SK-N-SH treated with all-trans-retinoic acid at 6 μM for 48 hours (cell line): Measurements from ENCODE around the gene PSPH.

ENCODE experiments used
- ARNTL ChIP-seq: fragments of 450-650 bp; formaldehyde crosslinking; IDR thresholded peaks from 2 replicates; pipeline ENCODE4 v1.5.0; 2020; ENCODE audit warnings: low read depth, mild to moderate bottlenecking, moderate library complexity, borderline replicate concordance
- ESRRG ChIP-seq: fragments of 250-450 bp; sonication (Bioruptor Pico); IDR thresholded peaks from 2 replicates; pipeline ENCODE4 v1.6.1; 2021; ENCODE audit warnings: mild to moderate bottlenecking
- SNAI2 ChIP-seq: fragments of 250-450 bp; sonication (Bioruptor Pico); IDR thresholded peaks from 2 replicates; pipeline ENCODE4 v1.5.0; 2020; ENCODE audit warnings: mild to moderate bottlenecking, moderate library complexity
- ZNF565 ChIP-seq: fragments of 450-650 bp; formaldehyde crosslinking; conservative IDR thresholded peaks from 2 replicates; pipeline ENCODE4 v1.5.0; 2020; ENCODE audit warnings: low read depth, mild to moderate bottlenecking, moderate library complexity
- ZNF70 ChIP-seq: fragments of 450-650 bp; formaldehyde crosslinking; IDR thresholded peaks from 2 replicates; pipeline ENCODE4 v1.5.0; 2020; ENCODE audit warnings: mild to moderate bottlenecking, moderate library complexity
- ZNF8 ChIP-seq: fragments of 450-650 bp; formaldehyde crosslinking; IDR thresholded peaks from 2 replicates; pipeline ENCODE4 v1.5.0; 2020; ENCODE audit warnings: mild to moderate bottlenecking, moderate library complexity
- TF ChIP-seq, protein P1 (sequence below): fragments of 250-450 bp; sonication (Bioruptor Pico); IDR thresholded peaks from 2 replicates; pipeline ENCODE4 v1.8.0; 2020; ENCODE audit warnings: mild to moderate bottlenecking, moderate library complexity, borderline replicate concordance
- TF ChIP-seq, protein P2 (sequence below): fragments of 250-450 bp; sonication (Bioruptor Pico); IDR thresholded peaks from 2 replicates; pipeline ENCODE4 v1.5.1; 2020; ENCODE audit warnings: low read depth, mild to moderate bottlenecking, moderate library complexity
- TF ChIP-seq, protein P3 (sequence below): fragments of 250-450 bp; sonication (Bioruptor Pico); IDR thresholded peaks from 2 replicates; pipeline ENCODE4 v1.8.0; 2021; ENCODE audit warnings: low read depth, mild to moderate bottlenecking, moderate library complexity, borderline replicate concordance

DNA sequence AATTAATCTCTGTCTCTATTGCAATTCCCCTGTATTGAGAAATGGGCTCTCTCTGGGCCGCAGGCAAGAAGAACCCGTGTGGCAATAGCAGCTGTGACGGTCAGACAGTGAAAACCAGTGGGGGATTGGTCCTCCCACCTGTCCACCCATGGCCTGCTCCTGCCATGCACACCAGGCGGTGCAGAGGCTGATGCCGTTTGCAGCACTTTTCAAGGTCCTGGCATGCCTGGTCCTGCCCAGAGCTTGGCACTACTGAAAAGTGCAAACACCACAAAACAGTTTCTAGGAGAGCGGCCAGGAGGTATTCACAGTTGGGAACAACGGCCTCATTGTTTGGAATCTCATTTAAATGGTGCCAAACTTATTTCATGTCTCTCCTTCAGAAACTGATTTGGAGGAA lies 41.5 kb downstream of the PSPH start:
- no peak for TF ChIP-seq ZNF70 (CRISPR knock-in tag)
- TF ChIP-seq, protein P1, sequence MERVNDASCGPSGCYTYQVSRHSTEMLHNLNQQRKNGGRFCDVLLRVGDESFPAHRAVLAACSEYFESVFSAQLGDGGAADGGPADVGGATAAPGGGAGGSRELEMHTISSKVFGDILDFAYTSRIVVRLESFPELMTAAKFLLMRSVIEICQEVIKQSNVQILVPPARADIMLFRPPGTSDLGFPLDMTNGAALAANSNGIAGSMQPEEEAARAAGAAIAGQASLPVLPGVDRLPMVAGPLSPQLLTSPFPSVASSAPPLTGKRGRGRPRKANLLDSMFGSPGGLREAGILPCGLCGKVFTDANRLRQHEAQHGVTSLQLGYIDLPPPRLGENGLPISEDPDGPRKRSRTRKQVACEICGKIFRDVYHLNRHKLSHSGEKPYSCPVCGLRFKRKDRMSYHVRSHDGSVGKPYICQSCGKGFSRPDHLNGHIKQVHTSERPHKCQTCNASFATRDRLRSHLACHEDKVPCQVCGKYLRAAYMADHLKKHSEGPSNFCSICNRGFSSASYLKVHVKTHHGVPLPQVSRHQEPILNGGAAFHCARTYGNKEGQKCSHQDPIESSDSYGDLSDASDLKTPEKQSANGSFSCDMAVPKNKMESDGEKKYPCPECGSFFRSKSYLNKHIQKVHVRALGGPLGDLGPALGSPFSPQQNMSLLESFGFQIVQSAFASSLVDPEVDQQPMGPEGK (CRISPR knock-in tag), result no peak
- TF ChIP-seq ZNF565 (CRISPR knock-in tag), result no peak
- no peak for TF ChIP-seq ARNTL
- no peak for TF ChIP-seq ZNF8 (CRISPR knock-in tag)
- no peak for TF ChIP-seq SNAI2 (CRISPR knock-in tag)
- no peak for TF ChIP-seq ESRRG (CRISPR knock-in tag)
- TF ChIP-seq, protein P2, sequence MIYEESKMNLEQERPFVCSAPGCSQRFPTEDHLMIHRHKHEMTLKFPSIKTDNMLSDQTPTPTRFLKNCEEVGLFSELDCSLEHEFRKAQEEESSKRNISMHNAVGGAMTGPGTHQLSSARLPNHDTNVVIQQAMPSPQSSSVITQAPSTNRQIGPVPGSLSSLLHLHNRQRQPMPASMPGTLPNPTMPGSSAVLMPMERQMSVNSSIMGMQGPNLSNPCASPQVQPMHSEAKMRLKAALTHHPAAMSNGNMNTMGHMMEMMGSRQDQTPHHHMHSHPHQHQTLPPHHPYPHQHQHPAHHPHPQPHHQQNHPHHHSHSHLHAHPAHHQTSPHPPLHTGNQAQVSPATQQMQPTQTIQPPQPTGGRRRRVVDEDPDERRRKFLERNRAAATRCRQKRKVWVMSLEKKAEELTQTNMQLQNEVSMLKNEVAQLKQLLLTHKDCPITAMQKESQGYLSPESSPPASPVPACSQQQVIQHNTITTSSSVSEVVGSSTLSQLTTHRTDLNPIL (CRISPR knock-in tag), result no peak
- TF ChIP-seq, protein P3, sequence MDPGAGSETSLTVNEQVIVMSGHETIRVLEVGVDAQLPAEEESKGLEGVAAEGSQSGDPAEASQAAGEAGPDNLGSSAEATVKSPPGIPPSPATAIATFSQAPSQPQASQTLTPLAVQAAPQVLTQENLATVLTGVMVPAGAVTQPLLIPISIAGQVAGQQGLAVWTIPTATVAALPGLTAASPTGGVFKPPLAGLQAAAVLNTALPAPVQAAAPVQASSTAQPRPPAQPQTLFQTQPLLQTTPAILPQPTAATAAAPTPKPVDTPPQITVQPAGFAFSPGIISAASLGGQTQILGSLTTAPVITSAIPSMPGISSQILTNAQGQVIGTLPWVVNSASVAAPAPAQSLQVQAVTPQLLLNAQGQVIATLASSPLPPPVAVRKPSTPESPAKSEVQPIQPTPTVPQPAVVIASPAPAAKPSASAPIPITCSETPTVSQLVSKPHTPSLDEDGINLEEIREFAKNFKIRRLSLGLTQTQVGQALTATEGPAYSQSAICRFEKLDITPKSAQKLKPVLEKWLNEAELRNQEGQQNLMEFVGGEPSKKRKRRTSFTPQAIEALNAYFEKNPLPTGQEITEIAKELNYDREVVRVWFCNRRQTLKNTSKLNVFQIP (CRISPR knock-in tag), result no peak
